Adrenal gland (tissue), 5 donors: ENCODE measurements around the gene COL23A1.

Experiments used
- POLR2A ChIP-seq, 2 donors: fragments of 450-650 bp; IDR thresholded peaks; one replicate each; pipeline ENCODE4 v1.6.1; 2017; ENCODE audit warnings: antibody characterized with exemption in 2 of 2, mild to moderate bottlenecking in 2 of 2, moderate library complexity in 1 of 2
- TF ChIP-seq, protein P1 (sequence below), 6 experiments: fragments of 450-650 bp in 4 of 6; fragments of 200-600 bp in 2 of 6; sonication (generic) in 1 of 6; IDR thresholded peaks; 1 replicate in 5 of 6; 2 replicates in 1 of 6; pipeline versions ENCODE4 v1.5.1 to v1.8.0; 2016 to 2021; ENCODE audit warnings: antibody characterized with exemption in 6 of 6, mild to moderate bottlenecking in 2 of 6, moderate library complexity in 1 of 6
- donor health status: DM: no; HTN: no; CAD: no.

DNA sequence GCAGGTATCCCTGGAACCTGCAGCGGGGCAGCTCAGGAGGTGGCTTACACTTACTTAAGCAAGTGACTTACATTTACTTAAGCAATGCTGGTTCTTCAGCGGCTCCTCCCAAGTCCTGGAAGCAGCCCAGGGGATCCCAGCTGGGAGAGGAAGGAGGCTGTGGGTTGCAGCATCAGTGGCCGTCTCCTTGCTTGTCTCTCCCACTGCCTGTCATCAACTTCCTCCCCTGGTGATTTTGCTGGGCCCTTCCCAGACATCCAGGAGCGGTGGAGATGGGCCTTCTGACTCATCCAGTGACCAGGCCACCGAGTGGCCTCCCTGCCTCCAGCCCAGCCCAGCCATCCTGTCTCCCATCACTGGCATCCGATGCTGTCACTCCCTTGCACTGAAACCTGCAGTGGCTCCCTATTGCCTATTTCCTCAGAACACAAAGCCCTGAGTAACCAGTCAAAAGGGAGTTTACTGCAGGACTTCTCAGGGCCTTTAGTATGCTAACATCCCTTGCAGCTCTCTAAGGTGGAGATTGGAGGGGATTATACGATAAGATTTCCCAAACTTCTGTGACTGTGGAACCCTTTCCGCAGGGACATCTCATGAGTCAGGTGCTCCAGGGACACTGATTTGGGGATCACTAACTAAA, 201.7 kb downstream of the COL23A1 start:
- TF ChIP-seq, protein P1, sequence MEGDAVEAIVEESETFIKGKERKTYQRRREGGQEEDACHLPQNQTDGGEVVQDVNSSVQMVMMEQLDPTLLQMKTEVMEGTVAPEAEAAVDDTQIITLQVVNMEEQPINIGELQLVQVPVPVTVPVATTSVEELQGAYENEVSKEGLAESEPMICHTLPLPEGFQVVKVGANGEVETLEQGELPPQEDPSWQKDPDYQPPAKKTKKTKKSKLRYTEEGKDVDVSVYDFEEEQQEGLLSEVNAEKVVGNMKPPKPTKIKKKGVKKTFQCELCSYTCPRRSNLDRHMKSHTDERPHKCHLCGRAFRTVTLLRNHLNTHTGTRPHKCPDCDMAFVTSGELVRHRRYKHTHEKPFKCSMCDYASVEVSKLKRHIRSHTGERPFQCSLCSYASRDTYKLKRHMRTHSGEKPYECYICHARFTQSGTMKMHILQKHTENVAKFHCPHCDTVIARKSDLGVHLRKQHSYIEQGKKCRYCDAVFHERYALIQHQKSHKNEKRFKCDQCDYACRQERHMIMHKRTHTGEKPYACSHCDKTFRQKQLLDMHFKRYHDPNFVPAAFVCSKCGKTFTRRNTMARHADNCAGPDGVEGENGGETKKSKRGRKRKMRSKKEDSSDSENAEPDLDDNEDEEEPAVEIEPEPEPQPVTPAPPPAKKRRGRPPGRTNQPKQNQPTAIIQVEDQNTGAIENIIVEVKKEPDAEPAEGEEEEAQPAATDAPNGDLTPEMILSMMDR (IDR thresholded peaks at IDR 0.05): no peak
- TF ChIP-seq POLR2A (IDR thresholded peaks at IDR 0.05): no peak
